SK-N-SH (cell line): ENCODE results near the gene OR51F1. TPM values are rescaled to one million over a fixed set of nuclear protein-coding genes. Genes with fewer than 3 reads are reported as not detected.

Experiments used
- CTCF ChIA-PET: fragments of 300-600, 350-600 bp; formaldehyde crosslinking; extraction: SDS; loops from one replicate; lab custom pipeline; 2021; lab: Yijun Ruan, JAX
- POLR2A ChIA-PET: fragments of 350-600 bp; sonication (Branson Sonifier 250); formaldehyde crosslinking; extraction: SDS; loops from one replicate; lab custom pipeline; 2020; ENCODE audit warnings: antibody characterized with exemption, inconsistent platforms; lab: Yijun Ruan, JAX
- DNase-seq: peaks from one replicate; pipeline ENCODE4 v3.0.0; 2012
- H2AFZ ChIP-seq: fragments of 200-600 bp; sonication (generic); 2 replicates; pipeline ENCODE4 v1.8.1; 2016; ENCODE audit warnings: antibody characterized with exemption, mild to moderate bottlenecking, low read depth
- H3F3A ChIP-seq: fragments of 200-600 bp; sonication (generic); replicated peaks from 2 replicates; pipeline ENCODE3; 2016; ENCODE audit warnings: antibody characterized with exemption, mild to moderate bottlenecking; ENCODE audit not compliant: insufficient read depth
- H3K27ac ChIP-seq, 2 experiments: fragments of 200-500 bp in 1 of 2; fragments of 200-600 bp in 1 of 2; sonication (Bioruptor generic) in 1 of 2; sonication (generic), shearing (Covaris generic) in 1 of 2; 2 replicates each; pipeline versions ENCODE4 v1.5.1 to v1.6.1; 2014 to 2016; ENCODE audit warnings: low read depth in 2 of 2, inconsistent platforms in 1 of 2, low read length in 1 of 2, mild to moderate bottlenecking in 1 of 2, mixed read lengths in 1 of 2
- H3K27me3 ChIP-seq: fragments of 200-600 bp; sonication (generic), shearing (Covaris generic); 2 replicates; pipeline ENCODE4 v1.6.1; 2016; ENCODE audit warnings: mixed run types; ENCODE audit not compliant: insufficient read depth
- H3K36me3 ChIP-seq, 2 experiments: fragments of 200-500 bp in 1 of 2; fragments of 200-600 bp in 1 of 2; sonication (Bioruptor generic) in 1 of 2; sonication (generic) in 1 of 2; replicated peaks in 1 of 2; 2 replicates each; pipeline versions ENCODE3 to v1.5.1; 2014 to 2016; ENCODE audit warnings: low read length in 1 of 2, mild to moderate bottlenecking in 1 of 2; ENCODE audit not compliant: insufficient read depth in 2 of 2, control insufficient read depth in 1 of 2
- H3K4me1 ChIP-seq, 2 experiments: fragments of 200-500 bp in 1 of 2; fragments of 200-600 bp in 1 of 2; sonication (Bioruptor generic) in 1 of 2; sonication (generic), shearing (Covaris generic) in 1 of 2; 2 replicates each; pipeline versions ENCODE4 v1.5.1 to v1.6.1; 2014 to 2016; ENCODE audit warnings: low read depth in 1 of 2, low read length in 1 of 2, mixed run types in 1 of 2; ENCODE audit not compliant: insufficient read depth in 2 of 2, control insufficient read depth in 1 of 2
- H3K4me2 ChIP-seq: fragments of 200-600 bp; sonication (generic), shearing (Covaris generic); 2 replicates; pipeline ENCODE4 v1.6.1; 2017; ENCODE audit warnings: mixed run types
- H3K4me3 ChIP-seq, 2 experiments: fragments of 200-500 bp in 1 of 2; fragments of 200-600 bp in 1 of 2; sonication (Bioruptor generic) in 1 of 2; sonication (generic), shearing (Covaris generic) in 1 of 2; 2 replicates each; pipeline versions ENCODE4 v1.5.1 to v1.8.1; 2014 to 2016; ENCODE audit warnings: low read depth in 2 of 2, inconsistent platforms in 1 of 2, low read length in 1 of 2, mild to moderate bottlenecking in 1 of 2, mixed read lengths in 1 of 2, moderate library complexity in 1 of 2
- H3K79me2 ChIP-seq: fragments of 200-600 bp; sonication (generic); 2 replicates; pipeline ENCODE4 v1.8.1; 2017; ENCODE audit warnings: mild to moderate bottlenecking; ENCODE audit not compliant: insufficient read depth
- H3K9ac ChIP-seq: fragments of 200-600 bp; sonication (generic); 2 replicates; pipeline ENCODE4 v1.6.1; 2017; ENCODE audit warnings: mixed run types
- H3K9me2 ChIP-seq: fragments of 200-600 bp; sonication (generic); 2 replicates; pipeline ENCODE4 v1.6.1; 2017; ENCODE audit warnings: mixed run types
- H3K9me3 ChIP-seq: fragments of 200-600 bp; sonication (generic); 2 replicates; pipeline ENCODE4 v1.6.1; 2017; ENCODE audit warnings: mixed run types, mild to moderate bottlenecking, moderate library complexity
- H4K20me1 ChIP-seq: fragments of 200-600 bp; sonication (generic); 2 replicates; pipeline ENCODE4 v1.6.1; 2017; ENCODE audit warnings: mild to moderate bottlenecking, mixed run types; ENCODE audit not compliant: insufficient read depth
- CHD2 ChIP-seq: fragments of 150-350 bp; IDR thresholded peaks from 2 replicates; pipeline ENCODE4 v1.6.1; 2018; ENCODE audit warnings: low read length; ENCODE audit not compliant: partially characterized antibody
- CTCF ChIP-seq: fragments of 200-600 bp; sonication (generic); IDR thresholded peaks from 2 replicates; pipeline ENCODE4 v1.6.1; 2017; ENCODE audit warnings: antibody characterized with exemption, mild to moderate bottlenecking, moderate library complexity
- ELF1 ChIP-seq: IDR thresholded peaks from 2 replicates; pipeline ENCODE4 v1.4.0; 2012
- FOSL2 ChIP-seq: IDR thresholded peaks from 2 replicates; pipeline ENCODE4 v1.4.0; 2012; ENCODE audit warnings: low read depth, mild to moderate bottlenecking, moderate library complexity, borderline replicate concordance
- FOXM1 ChIP-seq: IDR thresholded peaks from 2 replicates; pipeline ENCODE4 v1.4.0; 2012; ENCODE audit warnings: low read depth, mild to moderate bottlenecking
- GABPA ChIP-seq: IDR thresholded peaks from 2 replicates; pipeline ENCODE4 v1.4.0; 2012; ENCODE audit warnings: low read depth, mild to moderate bottlenecking
- GATA2 ChIP-seq: sonication (generic); formaldehyde crosslinking; IDR thresholded peaks from 2 replicates; pipeline ENCODE4 v1.5.0; 2020; ENCODE audit warnings: mild to moderate bottlenecking, missing genetic modification reagents
- IRF3 ChIP-seq: fragments of 150-350 bp; IDR thresholded peaks from 2 replicates; pipeline ENCODE4 v1.6.1; 2016; ENCODE audit warnings: mild to moderate bottlenecking, low read depth, low read length
- JUND ChIP-seq: IDR thresholded peaks from 2 replicates; pipeline ENCODE4 v1.4.0; 2012
- MAX ChIP-seq: IDR thresholded peaks from 2 replicates; pipeline ENCODE4 v1.4.0; 2012; ENCODE audit warnings: low read depth
- MXI1 ChIP-seq: IDR thresholded peaks from 2 replicates; pipeline ENCODE4 v1.6.1; 2012; ENCODE audit warnings: mild to moderate bottlenecking, low read depth, low read length, improper control_type of control experiment
- PBX3 ChIP-seq: IDR thresholded peaks from 2 replicates; pipeline ENCODE4; 2012
- POLR2AphosphoS5 ChIP-seq: IDR thresholded peaks from 2 replicates; pipeline ENCODE4 v1.6.1; 2012; ENCODE audit warnings: low read depth, low read length
- RAD21 ChIP-seq: IDR thresholded peaks from 2 replicates; pipeline ENCODE4 v1.6.1; 2012; ENCODE audit warnings: mild to moderate bottlenecking, low read length
- REST ChIP-seq: IDR thresholded peaks from 2 replicates; pipeline ENCODE4 v1.6.1; 2012; ENCODE audit warnings: mild to moderate bottlenecking, low read depth, low read length, moderate library complexity
- RXRA ChIP-seq: IDR thresholded peaks from 2 replicates; pipeline ENCODE4 v1.4.0; 2012; ENCODE audit warnings: low read depth, mild to moderate bottlenecking, borderline replicate concordance
- SIN3A ChIP-seq: IDR thresholded peaks from 2 replicates; pipeline ENCODE4 v1.6.1; 2012; ENCODE audit warnings: low read depth, mild to moderate bottlenecking, low read length, moderate library complexity, borderline replicate concordance
- TCF12 ChIP-seq: IDR thresholded peaks from 2 replicates; pipeline ENCODE4 v1.4.0; 2012
- USF2 ChIP-seq: fragments of 150-350 bp; IDR thresholded peaks from 2 replicates; pipeline ENCODE4 v1.6.1; 2017; ENCODE audit warnings: antibody characterized with exemption, low read length, low read depth, borderline replicate concordance
- YY1 ChIP-seq: IDR thresholded peaks from 2 replicates; pipeline ENCODE4 v1.4.0; 2012; ENCODE audit warnings: low read depth, mild to moderate bottlenecking
- WGBS: methylation state at CpG from one replicate; pipeline ENCODE4 v1.1.6; 2017; ENCODE audit warnings: low lambda C conversion rate; 5-methylcytosine and 5-hydroxymethylcytosine counted together
- polyA plus RNA-seq, 3 experiments: library from polyadenylated mRNA; depleted of rRNA; stranded (reverse); fragments of >200 nt; gene quantifications; 2 replicates each; pipeline ENCODE4 v1.2.3, GENCODE V29; 2012

The OR51F1 gene
- polyA plus RNA-seq (2012; rRNA removed) = not detected in 2 replicates
- polyA plus RNA-seq (2012; cell fraction: cytosol; rRNA removed) = not detected in 2 replicates
- not detected in 2 replicates for polyA plus RNA-seq (2012; cell fraction: nucleus; rRNA removed)

GRCh38 chr11:4769838-4770237 lies at the start of gene OR51F1:
OR51F1 (minus strand) TSS chr11:4769938; CDS start chr11:4769938, 0 bp downstream.
- no peak for DNase-seq
- Histone ChIP-seq H3K79me2 (no peaks in the 10 kb centered on the region), H3K27ac (no peak within 1 kb of the TSS), H3F3A (no peaks in the 10 kb centered on the region), H3K9ac (no peak within 1 kb of the TSS), H3K9me3 (no peaks in the 10 kb centered on the region), H3K9me2 (no peaks in the 10 kb centered on the region), H3K4me3 (no peak within 1 kb of the TSS), H3K27me3 (no peaks in the 10 kb centered on the region), H3K36me3 (no peaks in the 10 kb centered on the region), H3K4me1 (no peaks in the 10 kb centered on the region), H3K4me2 (no peak within 1 kb of the TSS), H2AFZ (no peak within 1 kb of the TSS), H4K20me1 (no peaks in the 10 kb centered on the region)
- ChIA-PET POLR2A (no interaction called here), CTCF (no interaction called here)
- TF ChIP-seq RXRA (no peak), GATA2 (CRISPR knock-in tag) (no peak), IRF3 (no peak), REST (no peak), USF2 (no peak), CHD2 (no peak), FOSL2 (no peak), YY1 (no peak), CTCF (no peak), SIN3A (no peak), JUND (no peak), FOXM1 (no peak), MXI1 (no peak), GABPA (no peak), PBX3 (no peak), POLR2AphosphoS5 (no peak), ELF1 (no peak), RAD21 (no peak), TCF12 (no peak), MAX (no peak)
- 15% methylated on average over 1 of the region's 1 CpG for WGBS
